ENCODE data around the gene YEATS4.
"Not testable (repeated sequence)": the region's sequence is repeated elsewhere in the genome, so short reads cannot be mapped to it uniquely, and the experiment has no call there.

YEATS4 gene

DNA sequence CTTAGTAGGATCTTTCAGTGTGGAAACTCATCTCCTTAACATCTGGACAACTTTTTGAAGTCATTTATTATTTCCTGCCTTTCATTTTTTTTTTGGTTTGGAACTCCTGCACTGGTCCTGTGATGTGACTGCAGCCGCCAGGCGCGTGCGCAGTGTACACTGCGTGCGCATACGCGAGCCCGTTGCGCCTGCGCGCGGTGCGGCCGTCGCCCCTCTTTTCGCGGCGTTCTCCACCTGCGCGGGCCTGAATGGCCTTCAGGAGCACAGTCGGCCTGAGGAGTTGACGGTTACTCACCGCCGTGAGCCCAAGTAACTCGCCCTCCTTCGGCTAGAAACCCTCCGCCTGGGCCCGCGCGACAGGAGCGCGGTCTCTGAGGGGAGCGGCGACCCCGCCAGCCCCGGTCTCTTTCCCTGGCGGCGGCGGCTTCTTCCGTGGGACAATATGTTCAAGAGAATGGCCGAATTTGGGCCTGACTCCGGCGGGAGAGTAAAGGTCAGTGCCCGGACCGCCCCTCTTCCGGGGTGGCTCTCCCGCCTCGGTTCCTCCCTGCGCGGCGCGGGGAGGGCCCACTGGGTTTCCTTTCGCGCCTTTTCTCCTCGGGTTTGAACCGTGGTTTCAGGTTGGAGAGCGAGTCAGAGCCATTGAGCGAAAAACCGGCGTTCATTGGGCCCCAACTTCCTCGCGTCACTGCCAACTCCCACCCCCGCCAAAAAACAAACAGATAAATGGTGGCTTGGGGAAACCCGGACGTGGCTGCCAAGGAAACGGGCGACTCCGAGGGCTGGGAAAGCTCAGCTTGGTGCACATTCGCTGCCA is at the start of gene YEATS4:
YEATS4 (plus strand) TSS at position 213 of the 817 bp plus-strand sequence; CDS start at position 443, 230 bp downstream.
- peak; percentile 93 for DNase-seq
- Mint-ChIP-seq H3K27ac (peak within 1 kb of the TSS; percentile 94), H3K36me3 (peaks cover 16% of the 10 kb centered on the region), H3K27me3 (peaks cover 3% of the 10 kb centered on the region), H3K4me1 (peaks cover 38% of the 10 kb centered on the region), H3K4me3 (peak within 1 kb of the TSS; percentile 89), H3K9me3 (no peaks in the 10 kb centered on the region)
- CTCF ChIA-PET: interaction anchor here (1.3 to 3.2 kb wide), 4 partner anchors 35 to 280 kb away, joined by 3 to 52 read pairs (median 16); no protein-coding TSS in a partner anchor

DNA sequence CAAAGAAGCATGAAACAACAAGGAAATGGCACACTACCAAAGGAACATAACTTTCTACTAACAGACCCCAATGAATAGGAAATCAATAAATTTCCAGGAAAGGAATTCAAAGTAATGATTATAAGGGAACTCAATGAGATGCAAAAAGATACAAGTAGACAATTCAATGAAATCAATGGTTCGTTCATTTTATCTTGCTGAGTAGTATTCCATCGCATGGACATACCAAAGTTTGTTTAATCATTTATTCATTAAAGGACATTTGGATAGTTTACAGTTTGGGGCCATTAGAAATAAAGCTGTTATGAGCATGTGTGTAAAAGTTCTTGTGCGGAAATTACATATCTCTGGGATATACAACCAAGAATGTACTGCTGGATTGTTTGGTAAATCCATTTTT is 46.3 kb upstream of the YEATS4 start:
- H3K36me3 Mint-ChIP-seq: no peaks in the 10 kb centered on the region
- CTCF ChIA-PET: interaction anchor here (1.5 kb wide), 1 partner anchor 22 kb away, joined by 3 read pairs; no protein-coding TSS in a partner anchor
- no peak overlapping the region for H3K4me3 Mint-ChIP-seq
- H3K27me3 Mint-ChIP-seq: peaks cover 4% of the 10 kb centered on the region
- no peak for DNase-seq
- H3K4me1 Mint-ChIP-seq: no peaks in the 10 kb centered on the region
- H3K9me3 Mint-ChIP-seq: peaks cover 7% of the 10 kb centered on the region
- no peak overlapping the region for H3K27ac Mint-ChIP-seq

DNA sequence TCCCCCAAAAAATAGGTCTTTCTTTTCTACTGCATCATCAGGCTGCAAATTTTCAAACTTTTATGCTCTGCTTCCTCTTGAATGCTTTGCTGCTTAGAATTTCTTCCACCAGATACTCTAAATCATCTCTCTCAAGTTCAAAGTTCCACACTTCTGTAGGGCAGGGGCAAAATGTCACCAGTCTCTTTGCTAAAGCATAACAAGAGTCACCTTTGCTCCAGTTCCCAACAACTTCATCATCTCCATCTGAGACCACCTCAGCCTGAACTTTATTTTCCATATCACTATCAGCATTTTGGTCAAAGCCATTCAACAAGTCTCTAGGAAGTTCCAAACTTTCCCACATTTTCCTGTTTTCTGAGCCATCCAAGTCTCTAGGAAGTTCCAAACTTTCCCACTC is 42.8 kb upstream of the YEATS4 start:
- DNase-seq, H3K4me3 Mint-ChIP-seq, H3K36me3 Mint-ChIP-seq, H3K27ac Mint-ChIP-seq, CTCF ChIA-PET, H3K4me1 Mint-ChIP-seq: not testable (repeated sequence)
- peaks cover 16% of the 10 kb centered on the region for H3K9me3 Mint-ChIP-seq
- H3K27me3 Mint-ChIP-seq: peaks cover 10% of the 10 kb centered on the region

DNA sequence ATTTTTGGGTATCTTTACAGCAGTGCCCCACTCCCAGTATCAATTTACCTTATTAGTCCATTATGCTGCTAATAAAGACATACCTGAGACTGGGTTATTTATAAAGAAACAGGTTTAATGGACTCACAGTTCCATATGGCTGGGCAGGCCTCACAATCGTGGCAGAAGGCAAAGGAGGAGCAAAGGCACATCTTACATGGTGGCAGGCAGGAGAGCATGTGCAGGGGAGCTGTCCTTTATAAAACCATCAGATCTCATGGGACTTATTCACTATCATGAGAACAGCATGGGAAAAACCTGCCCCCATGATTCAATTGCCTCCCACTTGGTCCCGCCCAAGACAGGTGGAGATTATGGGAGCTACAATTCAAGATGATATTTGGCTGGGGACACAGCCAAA is 42.3 kb upstream of the YEATS4 start:
- H3K27ac Mint-ChIP-seq, H3K4me3 Mint-ChIP-seq, H3K4me1 Mint-ChIP-seq, DNase-seq, CTCF ChIA-PET, H3K36me3 Mint-ChIP-seq, H3K27me3 Mint-ChIP-seq: not testable (repeated sequence)
- peaks cover 16% of the 10 kb centered on the region for H3K9me3 Mint-ChIP-seq

DNA sequence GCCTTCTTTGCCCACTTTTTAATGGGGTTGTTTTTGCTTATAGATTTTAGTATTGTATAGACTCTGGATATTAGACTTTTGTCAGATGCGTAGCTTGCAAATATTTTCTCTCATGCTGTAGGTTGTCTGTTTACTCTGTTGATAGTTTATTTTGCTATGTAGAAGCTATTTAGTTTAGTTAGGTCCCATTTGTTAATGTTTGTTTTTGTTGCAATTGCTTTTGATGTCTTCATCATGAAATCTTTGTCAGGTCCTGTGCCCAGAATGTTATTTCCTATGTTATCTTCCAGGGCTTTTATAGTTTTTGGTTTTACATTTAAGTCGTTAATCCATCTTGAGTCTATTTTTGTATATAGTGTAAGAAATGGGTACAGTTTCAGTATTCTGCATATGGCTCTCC is 41.3 kb upstream of the YEATS4 start:
- Mint-ChIP-seq H3K27me3 (peaks cover 13% of the 10 kb centered on the region), H3K4me1 (peaks cover 7% of the 10 kb centered on the region), H3K27ac (no peak overlapping the region), H3K36me3 (peaks cover 4% of the 10 kb centered on the region), H3K9me3 (peaks cover 16% of the 10 kb centered on the region), H3K4me3 (no peak overlapping the region)
- CTCF ChIA-PET: no interaction called here
- DNase-seq: no peak

DNA sequence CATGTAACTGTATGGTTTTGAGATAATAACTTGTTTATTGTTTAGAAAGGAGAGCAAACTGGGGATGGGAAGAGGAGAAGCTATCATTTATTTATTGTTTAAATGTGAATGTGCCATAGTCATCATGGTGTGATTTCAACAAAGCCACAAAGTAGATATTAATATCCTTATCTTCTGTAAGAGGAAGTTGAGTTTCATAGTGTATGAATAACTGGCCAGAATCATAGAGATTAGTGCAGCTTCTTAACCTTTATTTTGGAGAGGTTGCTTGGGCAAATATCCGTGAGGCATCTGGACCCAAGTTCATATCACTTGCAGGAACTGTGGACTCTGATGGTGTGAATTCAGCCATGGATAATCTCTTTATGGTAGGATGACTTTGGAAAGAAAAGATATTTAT is 38.2 kb upstream of the YEATS4 start:
- no peak for DNase-seq
- no peak overlapping the region for H3K4me3 Mint-ChIP-seq
- peaks cover 4% of the 10 kb centered on the region for H3K36me3 Mint-ChIP-seq
- H3K27me3 Mint-ChIP-seq: peaks cover 13% of the 10 kb centered on the region
- peaks cover 20% of the 10 kb centered on the region for H3K4me1 Mint-ChIP-seq
- H3K27ac Mint-ChIP-seq: no peak overlapping the region
- peaks cover 16% of the 10 kb centered on the region for H3K9me3 Mint-ChIP-seq
- CTCF ChIA-PET: no interaction called here

DNA sequence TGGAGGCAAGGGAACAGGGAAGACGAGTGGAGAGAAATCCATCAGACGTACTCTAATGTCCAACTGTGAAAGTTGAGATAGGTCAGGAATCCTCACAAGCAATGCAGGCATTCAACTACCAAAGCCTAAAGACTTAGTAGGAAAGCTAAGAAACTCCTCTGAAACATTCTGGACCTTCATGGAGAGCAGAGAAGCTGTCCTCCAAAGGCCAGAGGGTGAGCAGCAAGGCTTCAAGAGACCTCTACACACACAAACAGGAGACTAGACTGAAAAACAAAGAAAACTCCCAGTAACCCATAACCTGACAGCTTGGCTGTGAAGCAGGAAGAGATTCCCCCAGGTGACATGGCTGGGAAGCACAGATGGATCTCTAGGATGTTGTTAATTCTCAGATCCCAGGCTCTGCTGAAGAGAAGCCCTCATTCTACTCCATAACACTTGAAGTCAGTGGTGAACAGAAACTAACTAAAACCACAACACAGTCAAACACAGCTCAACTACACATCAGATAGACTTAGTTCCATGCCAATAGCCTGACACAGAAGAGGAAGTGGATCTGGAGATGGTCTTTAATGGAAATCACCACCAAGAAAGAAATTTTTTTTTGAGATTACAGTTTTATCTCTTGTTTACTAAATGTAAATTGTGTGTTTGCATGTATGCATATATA is 34.6 kb upstream of the YEATS4 start:
- H3K9me3 Mint-ChIP-seq: peaks cover 7% of the 10 kb centered on the region
- H3K4me3 Mint-ChIP-seq: no peak overlapping the region
- H3K4me1 Mint-ChIP-seq: peaks cover 44% of the 10 kb centered on the region
- CTCF ChIA-PET: interaction anchor here (0.6 to 1.1 kb wide), 3 partner anchors 34 to 294 kb away, joined by 3 read pairs; no protein-coding TSS in a partner anchor
- H3K27me3 Mint-ChIP-seq: peaks cover 13% of the 10 kb centered on the region
- peaks cover 5% of the 10 kb centered on the region for H3K36me3 Mint-ChIP-seq
- H3K27ac Mint-ChIP-seq: peak overlapping the region; percentile 35
- DNase-seq: no peak

DNA sequence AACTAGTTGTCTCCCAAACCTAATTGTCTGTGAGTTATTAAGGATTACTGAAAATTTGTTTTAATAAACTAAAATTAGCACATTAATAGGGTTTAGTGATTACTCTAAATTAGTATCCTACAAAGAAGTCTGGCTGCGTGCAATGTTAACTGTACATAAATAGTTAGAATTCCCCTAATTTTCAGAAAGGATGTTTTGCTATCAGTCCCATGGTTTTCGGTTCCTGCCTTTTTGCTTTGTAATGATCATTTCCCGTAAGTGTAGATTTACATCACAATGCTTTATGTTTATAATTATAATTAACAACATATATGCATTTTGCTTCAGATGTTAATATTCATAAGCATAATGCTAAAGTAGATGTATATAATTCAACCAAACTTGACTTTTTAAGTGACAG is 31.1 kb upstream of the YEATS4 start:
- CTCF ChIA-PET: no interaction called here
- Mint-ChIP-seq H3K4me1 (peaks cover 63% of the 10 kb centered on the region), H3K27me3 (no peaks in the 10 kb centered on the region), H3K27ac (peak overlapping the region; percentile 74), H3K4me3 (no peak overlapping the region), H3K36me3 (peaks cover 4% of the 10 kb centered on the region), H3K9me3 (no peaks in the 10 kb centered on the region)
- no peak for DNase-seq

DNA sequence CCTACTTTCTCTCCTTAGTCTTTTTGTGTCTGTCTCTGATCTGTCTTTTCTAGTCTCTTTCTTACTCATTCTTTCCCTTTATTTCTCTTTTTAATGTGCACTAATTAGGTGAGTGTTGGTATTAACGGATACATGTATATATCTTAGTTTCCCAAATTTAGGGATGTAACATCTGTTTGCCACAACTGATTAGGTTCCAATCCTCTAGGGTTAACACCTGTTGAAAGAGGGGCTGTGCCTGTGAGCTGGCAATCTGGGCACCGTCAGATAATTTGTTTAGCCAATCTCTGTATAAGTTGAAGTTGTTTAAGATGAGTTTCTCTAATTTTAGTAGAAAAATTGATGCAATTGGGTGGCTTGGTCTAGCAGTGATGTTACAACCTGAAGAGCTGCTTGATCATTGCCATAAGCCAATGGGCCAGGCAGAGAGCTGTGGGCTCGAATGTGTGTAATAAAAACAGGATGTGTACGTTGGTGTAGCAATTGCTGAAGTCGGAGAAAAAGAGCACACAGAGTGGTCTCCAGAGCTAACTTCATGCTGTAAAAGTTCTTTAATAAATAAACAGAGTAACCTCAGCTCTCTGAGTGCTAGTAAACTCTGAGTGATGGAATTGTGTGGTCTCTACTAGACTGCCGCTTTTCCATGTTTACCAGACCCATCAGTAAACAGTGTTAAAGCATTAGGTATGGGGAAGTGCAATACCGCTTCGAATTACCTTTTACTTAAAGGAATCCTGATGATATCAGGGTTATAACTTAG is 29.7 kb upstream of the YEATS4 start:
- Mint-ChIP-seq H3K9me3 (no peaks in the 10 kb centered on the region), H3K27ac (peak overlapping the region; percentile 98), H3K27me3 (no peaks in the 10 kb centered on the region), H3K36me3 (peaks cover 4% of the 10 kb centered on the region), H3K4me3 (peak overlapping the region; percentile 82), H3K4me1 (peaks cover 71% of the 10 kb centered on the region)
- DNase-seq: peak; percentile 61
- CTCF ChIA-PET: interaction anchor here (0.9 to 2.8 kb wide), 3 partner anchors 29 to 173 kb away, joined by 3 to 10 read pairs (median 8); no protein-coding TSS in a partner anchor

DNA sequence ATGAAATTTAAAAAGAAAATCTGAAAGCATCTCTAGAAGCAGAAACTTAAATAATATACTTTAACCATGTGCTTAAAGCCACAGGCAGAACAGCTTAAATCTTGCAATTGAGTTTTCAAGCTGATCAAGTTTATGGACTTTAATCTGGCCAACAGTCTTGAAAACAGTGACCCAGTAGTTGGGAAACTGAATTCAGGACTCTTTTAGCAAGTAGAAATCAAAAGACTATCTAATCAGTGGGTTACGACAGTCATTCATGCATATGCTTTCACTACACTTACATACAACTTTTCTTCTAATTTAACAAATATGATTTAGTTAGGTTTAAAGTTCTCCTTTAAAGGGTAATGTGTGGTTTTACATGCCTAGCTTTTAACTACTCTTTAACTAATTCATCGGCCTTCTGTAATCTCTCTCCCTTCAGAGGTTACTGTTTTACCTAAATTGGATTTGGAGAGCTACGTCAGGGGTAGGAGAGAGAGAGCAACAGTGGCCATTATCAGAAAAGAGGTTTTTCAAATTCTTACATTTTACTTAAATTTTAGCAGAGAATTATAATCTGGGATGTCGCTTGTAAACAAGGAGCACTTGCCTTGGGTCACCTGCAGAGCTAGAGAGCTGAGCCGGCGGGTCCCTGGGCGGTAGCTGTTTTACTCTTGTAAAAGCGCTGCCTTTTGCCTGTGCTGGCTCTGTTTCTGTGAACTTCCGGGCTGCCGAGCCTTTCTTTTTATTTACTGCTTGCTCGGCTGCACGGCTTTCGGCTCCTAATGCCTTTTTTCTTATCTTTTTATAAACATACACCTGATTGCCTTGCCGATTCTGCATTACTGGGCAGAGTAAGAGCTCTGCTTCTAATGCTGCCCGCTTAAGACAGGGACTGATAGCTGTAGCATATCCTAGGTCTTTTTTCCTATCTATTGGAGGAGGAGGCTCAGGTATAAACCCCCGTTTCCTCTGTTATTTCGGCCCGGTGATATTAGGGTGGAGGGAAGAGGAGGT is 28.8 kb upstream of the YEATS4 start:
- peak overlapping the region; percentile 82 for H3K4me3 Mint-ChIP-seq
- H3K9me3 Mint-ChIP-seq: no peaks in the 10 kb centered on the region
- no peaks in the 10 kb centered on the region for H3K27me3 Mint-ChIP-seq
- peak; percentile 79 for DNase-seq
- H3K36me3 Mint-ChIP-seq: peaks cover 4% of the 10 kb centered on the region
- CTCF ChIA-PET: interaction anchor here (0.9 to 2.8 kb wide), 3 partner anchors 28 to 174 kb away, joined by 3 to 10 read pairs (median 8); no protein-coding TSS in a partner anchor
- H3K27ac Mint-ChIP-seq: peak overlapping the region; percentile 98
- H3K4me1 Mint-ChIP-seq: peaks cover 67% of the 10 kb centered on the region

DNA sequence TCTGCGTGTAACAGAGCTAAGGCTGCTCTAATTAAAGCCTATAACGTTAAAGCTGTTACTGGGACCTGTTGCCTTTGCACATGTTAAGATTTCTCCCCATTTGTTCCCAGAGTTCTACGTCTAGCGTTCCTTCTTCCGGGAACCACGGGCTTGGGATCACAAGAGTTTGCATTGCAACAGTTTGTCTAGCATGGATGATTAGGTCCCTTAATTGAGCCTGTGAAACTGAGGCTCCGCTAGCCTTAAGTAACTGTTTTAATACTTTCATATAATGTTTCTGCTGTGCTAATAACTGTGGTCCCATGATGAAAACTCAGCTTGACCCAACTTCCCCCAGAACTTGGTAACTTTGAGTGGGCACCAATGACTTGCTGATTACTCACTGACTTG is 28.0 kb upstream of the YEATS4 start:
- Mint-ChIP-seq H3K4me1 (peaks cover 66% of the 10 kb centered on the region), H3K36me3 (peaks cover 4% of the 10 kb centered on the region), H3K4me3 (peak overlapping the region; percentile 82), H3K27me3 (no peaks in the 10 kb centered on the region), H3K27ac (peak overlapping the region; percentile 98), H3K9me3 (no peaks in the 10 kb centered on the region)
- CTCF ChIA-PET: interaction anchor here (2.2 to 2.8 kb wide), 2 partner anchors 27 to 41 kb away, joined by 8 to 10 read pairs; no protein-coding TSS in a partner anchor
- no peak for DNase-seq

DNA sequence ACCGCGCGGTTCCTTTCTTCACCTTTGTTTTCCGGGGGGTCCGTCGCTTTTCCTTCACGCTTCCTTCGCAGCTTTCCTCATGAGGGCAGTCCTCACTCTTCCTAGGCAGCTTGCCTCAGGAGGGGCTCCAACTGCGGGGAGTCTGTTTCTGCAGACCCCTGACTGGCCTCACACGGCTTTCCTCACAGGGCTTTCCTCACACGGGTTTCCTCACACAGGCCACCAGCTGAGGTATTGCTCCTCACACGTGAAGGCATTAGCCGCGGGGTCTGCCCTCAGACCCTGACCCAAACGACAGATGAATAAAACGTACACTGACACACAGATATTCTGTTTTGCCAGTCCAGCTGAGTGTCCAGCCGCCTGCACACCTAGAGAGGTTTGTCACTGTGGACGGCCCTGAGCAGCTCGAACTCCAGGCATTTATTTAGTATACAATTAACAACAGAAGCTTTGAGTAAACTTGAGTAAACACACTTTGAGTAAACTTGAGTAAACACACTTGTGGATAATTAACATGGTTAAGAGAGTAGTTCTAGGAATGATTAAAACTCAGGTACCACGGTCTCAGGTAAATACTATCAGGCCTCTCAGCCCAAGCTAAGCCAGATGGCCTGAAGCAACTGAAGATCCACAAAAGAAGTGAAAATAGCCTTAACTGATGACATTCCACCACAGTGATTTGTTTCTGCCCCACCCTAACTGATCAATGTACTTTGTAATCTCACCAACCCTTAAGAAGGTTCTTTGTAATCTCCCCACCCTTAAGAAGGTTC is 27.4 kb upstream of the YEATS4 start:
- no peaks in the 10 kb centered on the region for H3K27me3 Mint-ChIP-seq
- no peaks in the 10 kb centered on the region for H3K9me3 Mint-ChIP-seq
- peaks cover 64% of the 10 kb centered on the region for H3K4me1 Mint-ChIP-seq
- H3K4me3 Mint-ChIP-seq: peak overlapping the region; percentile 82
- H3K27ac Mint-ChIP-seq: peak overlapping the region; percentile 98
- peaks cover 4% of the 10 kb centered on the region for H3K36me3 Mint-ChIP-seq
- no peak for DNase-seq
- CTCF ChIA-PET: interaction anchor here (2.2 to 2.8 kb wide), 2 partner anchors 26 to 41 kb away, joined by 8 to 10 read pairs; no protein-coding TSS in a partner anchor
